LNCaP clone FGC (cell line): ENCODE results near the gene MB21D2.

Experiments
- DNase-seq: peaks from one replicate; pipeline ENCODE4 v3.0.0-alpha.2; 2011; ENCODE audit warnings: low read depth
- H3K4me3 ChIP-seq: 2 replicates; pipeline ENCODE4 v1.5.1; 2011; ENCODE audit warnings: mild to moderate bottlenecking, low read depth, low read length, control low read depth
- CTCF ChIP-seq: IDR thresholded peaks from 2 replicates; pipeline ENCODE4 v1.5.1; 2012; ENCODE audit warnings: mild to moderate bottlenecking; ENCODE audit not compliant: control insufficient read depth, insufficient read depth; ENCODE audit errors: extremely low read depth

Gene MB21D2

GRCh38 chr3:192879346-192880031, 38.2 kb downstream of the MB21D2 start:
- no peak for DNase-seq
- no peak for TF ChIP-seq CTCF
- no peak overlapping the region for H3K4me3 ChIP-seq

- TF ChIP-seq CTCF = no peak
- no peak for DNase-seq
- H3K4me3 ChIP-seq = no peak overlapping the region
These were observed 41.6 kb downstream of the MB21D2 start for GRCh38 chr3:192875971-192876565.

- TF ChIP-seq CTCF = no peak
- DNase-seq = no peak
- H3K4me3 ChIP-seq = no peak overlapping the region
These were observed 46.8 kb downstream of the MB21D2 start for GRCh38 chr3:192870822-192871221.

- no peak overlapping the region for H3K4me3 ChIP-seq
- no peak for TF ChIP-seq CTCF
- DNase-seq = no peak
These were observed 48.3 kb downstream of the MB21D2 start for GRCh38 chr3:192869131-192870031.

- no peak for TF ChIP-seq CTCF
- no peak for DNase-seq
- H3K4me3 ChIP-seq = no peak overlapping the region
These were observed 50.0 kb downstream of the MB21D2 start for GRCh38 chr3:192867645-192868044.

- TF ChIP-seq CTCF = no peak
- no peak overlapping the region for H3K4me3 ChIP-seq
- DNase-seq = no peak
These were observed 50.9 kb downstream of the MB21D2 start for GRCh38 chr3:192866804-192867203.
